ENCODE data around the gene MTAP.

Gene MTAP

DNA sequence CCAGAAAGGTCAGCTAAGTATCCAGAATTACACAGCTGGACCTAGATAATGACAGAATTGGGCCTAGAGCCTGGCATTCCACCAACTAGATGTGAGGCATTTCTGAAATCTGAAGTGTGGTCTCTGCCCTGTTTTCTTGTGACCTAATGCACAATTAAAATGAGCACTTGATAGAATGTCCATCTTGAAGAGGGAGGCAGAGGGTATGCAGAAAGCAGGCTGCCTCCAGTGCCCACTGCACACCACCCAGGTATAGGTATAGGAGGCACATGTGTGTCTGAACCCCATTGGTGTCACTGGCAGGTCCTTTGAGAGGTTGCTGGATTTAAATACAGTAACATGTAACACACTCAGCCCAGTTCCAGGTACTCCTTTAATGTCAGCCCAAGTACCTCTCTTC, 2.4 kb downstream of the MTAP start:
- DNase-seq (ENCODE audit: low spot score) = no peak

DNA sequence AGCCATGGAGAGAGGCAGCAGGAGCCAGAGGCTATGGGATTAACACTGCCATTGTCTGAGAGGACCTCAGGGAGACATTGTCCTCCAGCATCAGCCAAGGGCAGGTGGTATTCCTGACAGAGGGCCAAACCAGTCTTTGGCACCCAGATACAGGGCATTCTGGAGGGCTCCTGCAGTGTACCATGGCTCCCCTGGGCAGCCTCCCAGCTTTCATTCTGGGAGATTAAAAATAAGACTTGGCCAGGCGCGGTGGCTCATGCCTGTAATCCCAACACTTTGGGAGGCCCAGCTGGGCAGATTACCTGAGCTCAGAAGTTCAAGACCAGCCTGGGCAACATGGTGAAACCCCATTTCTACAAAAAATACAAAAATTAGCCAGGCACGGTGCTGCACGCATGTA, 4.2 kb downstream of the MTAP start:
- no peak for DNase-seq (ENCODE audit: low spot score)

GRCh38 chr9:21810388-21810787, 8.0 kb downstream of the MTAP start:
- DNase-seq (ENCODE audit: low spot score) = no peak

- DNase-seq (ENCODE audit: low spot score) = no peak
Observed at GRCh38 chr9:21810881-21811280, 8.4 kb downstream of the MTAP start.

GRCh38 chr9:21811914-21812313, 9.5 kb downstream of the MTAP start:
- peak; percentile 21 for DNase-seq (ENCODE audit: low spot score)

- DNase-seq (ENCODE audit: low spot score) = no peak
Observed at GRCh38 chr9:21812415-21812814, 10.0 kb downstream of the MTAP start.

- peak; percentile 43 for DNase-seq (ENCODE audit: low spot score)
Observed at GRCh38 chr9:21812946-21813568, 10.6 kb downstream of the MTAP start.

GRCh38 chr9:21813575-21814473, 11.4 kb downstream of the MTAP start:
- DNase-seq (ENCODE audit: low spot score) = peak; percentile 82

- no peak for DNase-seq (ENCODE audit: low spot score)
Observed at GRCh38 chr9:21815643-21816042, 13.2 kb downstream of the MTAP start.

- DNase-seq (ENCODE audit: low spot score) = no peak
Observed at GRCh38 chr9:21817176-21817575, 14.7 kb downstream of the MTAP start.

DNA sequence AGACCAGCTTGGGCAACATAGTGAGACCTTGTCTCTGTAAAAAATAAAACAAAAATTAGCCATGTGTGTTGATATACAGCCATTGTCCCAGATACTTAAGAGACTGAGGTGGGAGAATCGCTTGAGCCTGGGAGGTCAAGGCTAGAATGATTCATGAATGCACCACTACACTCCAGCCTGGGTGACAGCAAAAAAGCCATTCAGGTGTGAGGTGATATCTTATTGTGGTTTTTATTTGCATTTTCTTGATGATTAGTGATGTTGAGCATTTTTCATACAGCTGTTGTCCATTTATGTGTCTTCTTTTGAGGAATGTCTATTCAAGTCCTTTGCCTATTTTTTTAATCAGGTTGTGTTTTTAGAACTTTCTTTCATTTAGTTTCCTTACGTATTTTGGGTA, 23.2 kb downstream of the MTAP start:
- no peak for DNase-seq (ENCODE audit: low spot score)

GRCh38 chr9:21828853-21829410, 26.5 kb downstream of the MTAP start:
- no peak for DNase-seq (ENCODE audit: low spot score)

DNA sequence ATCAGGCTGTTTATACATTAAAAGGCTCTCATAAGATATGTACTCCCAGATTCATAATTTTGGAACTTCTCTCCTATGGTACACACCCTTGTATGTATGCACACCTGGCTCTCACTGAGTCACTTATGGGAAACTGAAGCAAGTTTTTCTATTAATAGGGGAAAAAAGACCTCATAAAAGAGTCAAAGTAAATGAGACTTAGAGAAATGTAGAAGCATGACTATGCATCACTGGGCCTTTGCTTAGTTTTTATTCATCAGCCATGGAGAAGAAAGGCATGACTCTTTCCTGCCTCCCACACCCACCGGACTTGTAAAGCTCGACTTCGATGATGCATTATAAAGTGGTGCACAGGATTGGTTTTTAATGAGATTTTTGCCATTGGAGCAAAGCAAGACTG, 28.2 kb downstream of the MTAP start:
- no peak for DNase-seq (ENCODE audit: low spot score)

- DNase-seq (ENCODE audit: low spot score) = no peak
Observed at GRCh38 chr9:21831841-21832509, 29.5 kb downstream of the MTAP start.

GRCh38 chr9:21833090-21833801, 30.8 kb downstream of the MTAP start:
- DNase-seq (ENCODE audit: low spot score) = no peak

DNA sequence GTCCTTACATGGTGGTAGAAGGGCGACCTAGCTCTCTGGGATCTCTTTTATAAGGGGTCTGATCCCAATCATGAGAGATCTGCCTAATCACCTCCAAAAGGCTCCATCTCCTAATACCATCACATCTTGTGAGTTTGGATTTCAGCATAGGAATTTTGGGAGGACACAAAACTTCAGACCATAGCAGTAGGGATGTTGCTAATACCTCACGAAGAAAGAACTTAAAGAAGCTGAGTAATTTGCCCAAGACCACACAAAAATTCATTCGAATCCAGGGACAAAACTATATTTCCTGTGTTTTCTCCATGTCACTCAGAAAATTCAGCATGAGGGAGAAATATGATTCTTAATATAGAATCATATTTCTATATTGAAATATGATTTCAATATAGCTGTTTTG, 32.7 kb downstream of the MTAP start:
- DNase-seq (ENCODE audit: low spot score) = no peak

DNA sequence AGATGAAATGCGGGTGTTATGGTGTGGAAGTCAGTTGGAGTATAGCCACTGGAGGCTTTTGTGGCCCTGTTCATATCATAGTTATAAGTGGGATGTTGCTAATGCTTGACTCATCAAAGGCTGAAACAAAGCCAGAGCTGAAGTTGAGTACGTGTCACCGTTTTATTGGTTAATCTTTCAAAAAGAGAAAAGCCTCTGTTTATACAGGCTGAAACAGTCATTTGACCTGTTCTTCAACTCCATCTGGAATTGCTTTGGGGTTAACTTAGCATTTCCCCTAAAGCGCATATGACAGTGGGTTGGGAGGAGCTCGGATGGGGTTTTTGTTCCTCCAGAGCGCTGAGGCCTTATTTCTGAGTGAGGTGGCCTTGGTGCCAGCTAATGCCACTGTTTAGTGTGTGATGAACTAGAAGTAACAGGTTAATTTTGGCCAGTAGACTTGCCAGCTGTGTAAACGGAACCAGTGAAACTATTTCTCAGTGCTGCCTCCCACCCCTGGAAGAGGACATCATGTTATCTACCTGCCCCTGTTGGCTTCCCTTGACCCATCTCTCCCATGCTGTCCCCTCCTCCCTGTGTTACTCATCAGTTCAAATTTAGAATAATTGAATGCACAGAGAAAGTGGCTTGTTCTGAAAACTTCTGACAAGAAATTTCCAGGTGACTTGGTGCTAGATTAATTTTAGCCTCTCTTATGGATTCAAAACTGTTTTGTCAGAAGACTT, 34.2 kb downstream of the MTAP start:
- no peak for DNase-seq (ENCODE audit: low spot score)

GRCh38 chr9:21837501-21837900, 35.1 kb downstream of the MTAP start:
- no peak for DNase-seq (ENCODE audit: low spot score)

DNA sequence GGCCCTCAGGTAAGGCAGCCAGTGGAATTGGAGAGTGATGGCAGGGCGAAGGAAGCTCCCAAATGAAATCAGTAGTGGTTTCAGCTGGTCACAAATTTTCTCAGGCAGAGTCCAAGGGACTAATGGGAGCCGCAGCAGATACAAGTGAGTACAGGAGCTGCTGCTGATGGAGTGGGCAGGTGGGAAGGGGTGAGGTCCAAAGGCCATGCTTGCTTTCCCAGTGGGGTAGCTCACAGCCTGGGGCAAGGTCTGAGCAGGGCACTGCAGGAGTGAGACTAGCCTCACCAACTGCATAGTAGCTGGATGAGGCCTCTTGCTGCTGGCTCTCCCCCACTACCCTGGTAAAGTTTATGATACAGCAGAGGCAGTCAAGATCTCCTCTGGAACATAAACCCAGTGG, 38.2 kb downstream of the MTAP start:
- no peak for DNase-seq (ENCODE audit: low spot score)

DNA sequence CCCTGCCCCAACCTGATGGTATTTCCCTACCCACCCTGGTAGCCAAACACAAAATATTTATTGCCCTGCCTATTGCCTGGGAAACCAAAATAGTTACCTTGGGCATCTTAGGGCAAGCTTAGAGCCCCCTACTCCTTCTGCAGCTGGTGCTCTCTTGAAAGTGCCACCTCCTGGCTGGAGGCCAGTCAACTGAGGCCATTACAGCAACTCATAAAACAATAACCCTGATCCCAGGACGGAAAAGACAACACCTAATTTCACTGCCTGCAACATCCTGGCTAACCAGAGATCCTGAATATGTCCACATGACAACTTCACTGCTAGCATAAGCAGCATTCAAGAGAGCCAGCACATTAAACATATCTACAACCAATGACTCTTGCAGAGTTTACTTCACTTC, 38.7 kb downstream of the MTAP start:
- DNase-seq (ENCODE audit: low spot score) = no peak

- DNase-seq (ENCODE audit: low spot score) = no peak
Observed at GRCh38 chr9:21848615-21849014, 46.2 kb downstream of the MTAP start.

Measured in cerebellar cortex (tissue), 1 donor.